ENCODE measurements around the gene DNAJC18. TPM values are rescaled to one million over a fixed set of nuclear protein-coding genes. Genes with fewer than 3 reads are reported as not detected.
"Not testable (repeated sequence)": the region's sequence is repeated elsewhere in the genome, so short reads cannot be mapped to it uniquely, and the experiment has no call there.

The DNAJC18 gene
- total RNA-seq, 1 donor from 2014 or later: 6.6 TPM

- no peak for DNase-seq
Measured at GRCh38 chr5:139460455-139460854, 21.1 kb upstream of the DNAJC18 start.

DNA sequence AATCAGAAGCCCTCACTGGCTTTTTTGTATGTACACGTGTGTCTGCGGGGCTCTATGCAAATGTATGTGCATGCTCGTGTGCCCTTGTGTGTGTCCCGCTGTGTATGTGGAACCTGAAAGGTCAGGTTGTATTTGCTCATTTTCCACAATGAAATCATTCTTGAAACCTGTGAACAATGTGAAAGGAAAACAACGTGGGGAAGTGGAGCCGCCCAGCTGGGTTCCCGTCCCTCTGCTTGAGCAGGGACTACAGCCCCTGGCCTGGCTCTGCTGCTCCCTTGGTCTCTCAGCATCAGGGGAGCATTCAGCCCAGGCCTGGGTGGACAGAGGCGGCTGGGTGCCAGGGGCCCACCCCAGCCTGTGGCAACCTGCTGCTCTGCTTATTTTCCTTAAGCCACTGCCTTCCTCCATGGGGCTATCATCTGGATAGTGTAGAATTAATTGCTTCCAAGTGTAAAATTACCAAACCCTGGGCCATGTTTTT, 20.2 kb upstream of the DNAJC18 start:
- DNase-seq: no peak

- DNase-seq: no peak
Measured at GRCh38 chr5:139458580-139459407, 19.5 kb upstream of the DNAJC18 start.

DNA sequence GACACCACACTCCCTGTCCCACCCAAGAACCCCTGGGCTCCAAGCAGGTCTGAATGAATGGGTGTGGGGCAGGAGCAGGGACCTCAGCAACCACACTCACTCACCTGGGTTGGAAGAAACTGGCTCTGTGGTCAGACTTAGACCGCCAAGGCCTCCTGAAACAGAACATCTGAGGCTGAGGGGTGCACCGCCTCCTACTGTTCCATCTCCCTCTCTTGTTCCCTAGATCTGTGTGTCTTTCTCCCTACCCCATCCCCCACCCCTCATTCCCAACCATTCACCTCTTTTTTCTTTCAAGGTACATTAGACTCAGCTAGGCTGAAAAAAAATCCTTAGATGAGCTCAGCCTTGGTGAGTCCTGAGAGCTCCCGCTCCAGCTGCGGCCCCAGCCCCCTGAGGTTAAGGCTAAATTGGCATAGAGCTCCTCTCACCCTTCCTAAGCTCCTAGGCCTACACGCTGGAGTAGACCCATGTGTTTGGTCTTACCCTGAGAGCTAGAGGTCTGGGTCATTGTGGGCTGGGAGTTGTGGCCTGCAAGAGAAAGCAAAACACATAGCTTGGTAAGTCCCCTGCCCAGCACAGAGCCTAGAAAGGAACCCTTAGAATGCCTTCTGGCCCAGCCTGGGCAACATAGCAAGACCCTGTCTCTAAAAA, 18.5 kb upstream of the DNAJC18 start:
- no peak for DNase-seq

GRCh38 chr5:139457241-139457640, 17.9 kb upstream of the DNAJC18 start:
- DNase-seq: no peak

- no peak for DNase-seq
Measured at GRCh38 chr5:139456776-139457175, 17.5 kb upstream of the DNAJC18 start.

- no peak for DNase-seq
Measured at GRCh38 chr5:139454568-139455290, 15.4 kb upstream of the DNAJC18 start.

DNA sequence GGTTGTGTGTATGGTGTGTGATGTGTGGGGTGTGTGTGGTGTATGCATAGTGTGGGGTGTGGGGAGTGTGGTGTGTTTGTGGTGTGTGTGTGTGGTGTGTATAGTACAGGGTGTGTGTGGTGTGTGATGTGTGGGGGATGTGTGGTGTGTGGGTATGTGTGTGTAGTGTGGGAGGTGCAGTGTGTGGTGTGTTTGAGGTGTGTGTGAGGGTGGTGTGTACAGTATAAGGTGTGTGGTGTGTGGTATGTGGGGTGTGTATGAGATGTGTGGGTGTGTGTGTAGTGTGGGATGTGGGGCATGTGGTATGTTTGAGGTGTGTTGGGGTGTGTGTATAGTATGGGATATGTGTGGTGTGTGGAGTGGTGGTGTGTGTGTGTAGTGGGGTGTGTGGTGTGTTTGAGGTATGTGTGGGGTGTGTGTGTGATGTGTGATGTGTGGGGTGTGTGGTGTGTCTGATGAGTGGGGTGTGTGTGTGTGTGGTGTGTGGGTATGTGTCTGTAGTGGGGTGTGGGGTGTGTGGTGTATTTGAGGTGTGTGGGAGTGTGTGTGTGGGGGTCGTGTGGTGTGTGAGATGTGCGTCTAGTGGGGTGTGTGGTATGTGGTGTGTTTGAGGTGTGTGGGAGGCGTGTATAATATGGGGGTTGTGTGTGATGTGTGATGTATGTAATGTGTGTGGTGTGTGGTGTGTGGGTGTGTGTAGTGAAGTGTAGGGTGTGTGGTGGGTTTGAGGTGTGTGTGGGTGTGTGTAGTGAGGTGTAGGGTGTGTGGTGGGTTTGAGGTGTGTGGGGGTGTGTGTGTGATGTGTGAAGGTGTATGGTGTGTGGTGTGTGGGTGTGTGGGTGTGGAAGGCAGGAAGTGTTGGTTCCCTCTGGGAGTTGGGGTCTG, 14.6 kb upstream of the DNAJC18 start:
- DNase-seq: no peak

DNA sequence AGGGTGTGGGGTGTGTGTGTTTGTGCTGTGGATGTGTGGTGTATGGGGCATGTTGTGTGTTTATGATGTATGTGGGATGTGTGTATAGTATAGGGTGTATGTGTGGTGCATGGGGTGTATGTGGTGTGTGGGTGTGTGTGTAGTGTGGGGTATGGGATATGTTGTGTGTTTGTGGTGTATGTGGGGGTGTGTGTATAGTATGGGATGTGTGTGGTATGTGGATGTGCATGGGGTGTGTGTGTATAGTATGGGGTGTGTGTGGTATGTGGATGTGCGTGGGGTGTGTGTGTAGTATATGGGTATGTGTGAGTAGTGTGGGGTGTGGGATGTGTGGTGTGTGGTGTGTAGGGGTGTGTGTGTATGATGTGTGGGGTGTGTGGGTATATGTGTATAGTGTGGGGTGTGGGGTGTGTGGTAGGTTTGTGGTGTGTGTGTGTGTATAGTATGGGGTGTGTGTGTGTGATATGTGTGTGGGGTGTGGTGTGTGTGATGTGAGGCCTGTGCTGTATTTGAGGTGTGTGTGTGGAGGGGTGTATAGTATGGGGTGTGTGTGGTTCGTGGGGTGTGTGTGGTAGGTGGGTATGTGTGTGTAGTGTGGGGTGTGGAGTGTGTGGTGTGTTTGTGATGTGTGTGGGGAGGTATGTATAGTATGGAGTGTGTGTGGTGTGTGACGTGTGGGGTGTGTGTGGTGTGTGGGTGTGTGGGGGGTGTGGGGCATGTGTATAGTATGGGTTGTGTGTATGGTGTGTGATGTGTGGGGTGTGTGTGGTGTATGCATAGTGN, 12.7 kb upstream of the DNAJC18 start:
- no peak for DNase-seq

DNA sequence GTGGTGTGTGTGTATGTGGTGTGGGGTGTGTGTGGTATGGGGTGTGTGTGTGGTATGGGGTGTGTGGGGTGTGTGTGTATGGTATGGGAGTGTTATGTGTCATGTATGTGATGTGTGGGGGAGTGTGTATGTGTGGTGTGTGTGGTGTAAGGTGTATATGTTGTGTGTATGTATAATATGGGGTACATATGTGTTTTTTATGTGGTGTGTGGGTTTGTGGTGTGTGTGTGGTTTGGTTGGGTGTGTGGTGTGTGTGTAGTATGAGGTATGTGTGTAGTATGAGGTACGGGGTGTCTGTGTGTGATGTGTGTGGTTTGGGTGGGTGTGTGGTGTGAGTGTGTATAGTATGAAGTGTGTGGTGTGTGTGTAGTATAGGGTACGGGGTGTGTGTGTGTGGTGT, 11.9 kb upstream of the DNAJC18 start:
- no peak for DNase-seq

DNA sequence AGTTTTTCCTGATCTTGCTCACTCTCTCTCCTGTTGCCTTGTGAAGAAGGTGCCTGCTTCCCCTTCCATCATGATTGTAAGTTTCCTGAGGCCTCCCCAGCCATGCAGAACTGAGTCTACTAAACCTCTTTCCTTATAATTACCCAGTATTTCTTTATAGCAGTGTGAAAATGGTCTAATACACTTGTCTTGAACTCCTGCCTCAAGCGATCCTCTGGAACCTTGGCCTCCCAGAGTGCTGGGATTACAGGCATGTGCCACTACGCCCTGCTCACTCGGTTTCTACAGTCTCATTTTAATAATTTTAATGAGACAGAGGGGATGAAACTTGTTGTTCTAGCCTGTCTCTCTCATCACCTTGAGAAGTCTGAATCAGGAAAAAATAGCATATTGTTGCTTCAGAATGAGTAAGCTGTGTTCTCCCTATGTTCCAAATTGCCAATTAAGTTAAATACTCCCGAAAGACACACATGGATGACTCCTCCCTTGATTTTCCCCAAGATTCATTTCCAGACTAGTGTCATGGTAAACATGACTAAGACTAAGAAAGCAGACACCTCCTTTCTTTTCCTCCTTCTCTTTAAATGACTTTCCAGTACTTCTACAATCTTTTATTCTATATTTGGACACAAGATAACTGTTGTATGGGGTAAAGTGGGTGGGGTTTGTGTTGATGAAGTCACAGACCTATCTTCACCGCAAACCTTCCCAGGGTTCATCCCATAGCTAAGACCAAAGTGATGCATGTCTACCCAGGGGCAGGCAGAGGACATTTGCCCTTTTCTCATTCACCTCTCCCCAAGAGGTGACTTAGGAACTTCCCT, 7.8 kb upstream of the DNAJC18 start:
- DNase-seq: no peak

GRCh38 chr5:139445325-139446170, 6.2 kb upstream of the DNAJC18 start:
- peak; percentile 18 for DNase-seq

- DNase-seq: no peak
Measured at GRCh38 chr5:139443831-139444453, 4.6 kb upstream of the DNAJC18 start.

DNA sequence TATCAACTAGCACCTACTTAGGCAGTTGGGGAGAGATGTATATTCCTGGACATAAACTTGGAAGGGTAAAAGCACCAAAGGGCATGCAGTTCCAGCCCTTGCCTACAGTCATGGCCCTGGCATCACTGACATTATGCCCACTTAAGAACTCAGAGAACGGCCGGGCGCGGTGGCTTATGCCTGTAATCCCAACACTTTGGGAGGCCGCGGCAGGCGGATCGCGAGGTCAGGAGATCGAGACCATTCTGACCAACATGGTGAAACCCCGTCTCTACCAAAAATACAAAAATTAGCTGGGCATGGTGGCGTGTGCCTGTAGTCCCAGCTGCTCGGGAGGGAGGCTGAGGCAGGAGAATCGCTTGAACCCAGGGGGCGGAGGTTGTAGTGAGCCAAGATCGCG, 1.1 kb upstream of the DNAJC18 start:
- DNase-seq: not testable (repeated sequence)

GRCh38 chr5:139438707-139439012, 665 bp downstream of the DNAJC18 start:
- DNase-seq: no peak

DNA sequence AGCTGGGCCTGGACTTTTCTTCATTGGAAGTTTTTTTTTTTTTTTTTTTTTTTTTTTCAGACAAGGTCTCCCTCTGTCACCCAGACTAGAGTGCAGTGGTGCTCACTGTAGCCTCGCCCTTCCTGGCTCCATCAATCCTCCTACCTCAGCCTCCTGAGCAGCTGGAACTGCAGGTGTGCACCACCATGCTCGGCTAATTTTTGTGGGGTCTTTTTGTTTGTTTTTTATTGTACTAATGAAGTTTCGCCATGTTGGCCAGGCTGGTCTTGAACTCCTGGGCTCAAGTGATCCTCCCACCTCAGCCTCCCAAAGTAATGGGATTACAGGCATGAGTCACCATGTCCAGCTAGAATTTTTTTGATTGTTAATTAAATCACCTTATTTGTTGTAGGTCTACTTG, 3.6 kb downstream of the DNAJC18 start:
- DNase-seq: no peak

DNA sequence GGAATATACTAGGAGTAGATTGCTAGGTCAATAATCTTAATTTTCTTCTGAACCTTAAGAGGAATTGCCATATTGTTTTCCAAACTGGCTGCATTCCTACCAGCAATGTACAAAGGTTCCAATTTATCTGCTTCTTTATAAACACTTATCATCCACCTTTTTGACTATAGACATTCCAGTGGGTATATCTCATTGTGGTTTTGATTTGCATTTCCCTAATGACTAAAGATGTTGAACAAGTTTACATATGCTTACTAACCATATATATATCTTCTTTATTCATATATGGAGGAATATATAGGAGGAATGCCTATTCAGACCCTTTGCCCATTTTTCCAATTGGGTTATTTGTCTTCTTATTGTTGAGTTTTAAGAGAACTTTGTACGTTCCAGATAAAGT, 7.6 kb downstream of the DNAJC18 start:
- DNase-seq: no peak

GRCh38 chr5:139430015-139430414, 9.3 kb downstream of the DNAJC18 start:
- DNase-seq: no peak
